ENCODE data around the gene ADD3.

- TF ChIP-seq NR2F1 (conservative IDR thresholded peaks at IDR 0.05) (no peak), BHLHE40 (IDR thresholded peaks at IDR 0.05; ENCODE audit: borderline replicate concordance in 1 of 2, low read depth in 2 of 2, low read length in 1 of 2) (no peak), POLR2A (IDR thresholded peaks at IDR 0.05; ENCODE audit: low read depth, low read length) (no peak), POLR2AphosphoS5 (IDR thresholded peaks at IDR 0.05; ENCODE audit: low read length) (no peak), NFYB (IDR thresholded peaks at IDR 0.05; ENCODE audit: insufficient read depth, low read depth, low read length) (no peak), YY1 (IDR thresholded peaks at IDR 0.05; ENCODE audit: low read depth, low read length) (no peak), CTCF (IDR thresholded peaks at IDR 0.05 in 2 of 3, conservative IDR thresholded peaks at IDR 0.05 in 1 of 3; ENCODE audit: control insufficient read depth in 2 of 3, extremely low read depth in 1 of 3, insufficient read depth in 1 of 3, low read depth in 3 of 3, low read length in 3 of 3) (no peak), SIN3A (IDR thresholded peaks at IDR 0.05; ENCODE audit: low read depth, low read length) (no peak)
Observed at GRCh38 chr10:110150981-110151380, 143.2 kb downstream of the ADD3 start.

All from GM12878 (cell line).